ENCODE results near the gene SZRD1. TPM values are rescaled to one million over a fixed set of nuclear protein-coding genes. Genes with fewer than 3 reads are reported as not detected.

SZRD1 gene
- total and polyA plus RNA-seq, 9 of the 15 experiments (the other 6 are each of a cell fraction or from before 2014, with no cell fraction given), result 3.9 to 149 (median 82.5) TPM

DNA sequence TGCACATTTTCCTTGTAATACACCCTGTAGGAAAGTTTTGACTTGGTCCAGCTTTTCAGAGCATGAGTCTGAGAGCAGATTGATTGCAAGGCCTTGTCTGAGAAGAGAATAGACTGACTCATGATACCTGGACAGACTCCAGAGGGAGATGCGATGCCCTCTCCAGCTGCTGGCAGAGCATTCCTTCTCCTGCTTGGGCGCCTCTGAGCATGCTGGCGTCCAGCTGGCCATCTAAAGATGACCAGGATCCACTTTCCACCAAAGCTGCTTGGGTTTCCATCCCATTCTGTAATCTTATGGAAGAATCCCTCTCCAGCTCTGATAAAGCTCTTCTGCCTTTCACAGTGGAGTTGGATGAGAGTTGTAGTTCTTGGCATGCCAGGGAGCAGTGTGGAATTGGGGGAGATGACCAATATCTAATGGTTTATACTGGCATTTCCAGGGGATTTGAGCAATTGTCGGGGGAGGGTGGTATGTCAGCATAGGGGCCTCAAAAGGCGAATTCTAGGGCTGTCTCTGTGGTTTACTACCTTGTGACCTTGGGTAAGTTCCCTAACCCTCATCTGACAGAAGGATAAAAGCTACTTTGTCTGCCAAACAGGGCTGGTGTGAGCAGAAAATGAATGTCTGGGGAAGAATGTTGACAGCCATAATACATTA, 19.5 kb downstream of the SZRD1 start:
- Histone ChIP-seq H3K4me3 (no peak overlapping the region), H3K79me2 (ENCODE audit: control insufficient read depth, insufficient read depth, low read length) (peaks cover 93% of the 10 kb centered on the region), H3K9ac (ENCODE audit: insufficient read depth in 1 of 2, low read depth in 2 of 2, low read length in 2 of 2) (peak overlapping the region in 1 of 2 experiments; percentile 56; a peak in 1 of 4 replicates), H3K27ac (ENCODE audit: extremely low read depth, low read depth, low read length) (no peak overlapping the region), H4K20me1 (replicated peaks; ENCODE audit: control insufficient read depth, insufficient read depth, low read length) (peaks cover 62% of the 10 kb centered on the region), H3K4me2 (ENCODE audit: insufficient read depth, low read length) (no peak overlapping the region), H2AFZ (ENCODE audit: low read depth, low read length) (no peak overlapping the region), H3K36me3 (ENCODE audit: control insufficient read depth, insufficient read depth, low read length) (peaks cover 26% of the 10 kb centered on the region), H3K4me1 (replicated peaks in 1 of 2; ENCODE audit: control insufficient read depth in 2 of 2, insufficient read depth in 2 of 2, low read length in 2 of 2) (peaks cover 3 to 28% of the 10 kb centered on the region in 2 experiments; a peak in 3 of 5 replicates), H3K9me3 (replicated peaks; ENCODE audit: control insufficient read depth, insufficient read depth, low read depth, low read length) (no peaks in the 10 kb centered on the region), H3K27me3 (ENCODE audit: control insufficient read depth in 2 of 2, insufficient read depth in 2 of 2, low read length in 2 of 2) (no peaks in the 10 kb centered on the region), H3K9me1 (ENCODE audit: control insufficient read depth, insufficient read depth, low read length) (peaks cover 7% of the 10 kb centered on the region)
- WGBS (ENCODE audit: insufficient coverage, low coverage, missing lambda C conversion rate), result 65% methylated on average over 5 of the region's 5 CpGs
- POLR2A ChIA-PET, result interaction anchor here (0.6 to 2.4 kb wide), 7 partner anchors 8 to 22 kb away, joined by 3 to 16 read pairs (median 3); no protein-coding TSS in a partner anchor
- TF ChIP-seq C11orf30 (IDR thresholded peaks at IDR 0.05; ENCODE audit: low read depth), result peak; percentile 21; the same call in 1 of the 2 replicates
- no peak for TF ChIP-seq LCOR (CRISPR knock-in tag; IDR thresholded peaks at IDR 0.05)
- peak; percentile 51 for TF ChIP-seq NFIC (IDR thresholded peaks at IDR 0.05)
- no peak for TF ChIP-seq HDAC6 (IDR thresholded peaks at IDR 0.05; ENCODE audit: low read depth, low read length)
- no peak for DNase-seq (ENCODE audit: extremely low read depth in 1 of 4, low spot score in 3 of 4)
- ATAC-seq, result 0 out of 3 replicates have a peak, but pooled peaks have one; percentile 8
- CTCF ChIA-PET (ENCODE audit: low intra/inter-chr PET ratio), result no interaction called here
- intact Hi-C loops (cut with micrococcal nuclease), result no loop called here
- TSS peak; percentile 6 for BruUV-seq (replicated peaks)
- no peak for FAIRE-seq
- in situ Hi-C loops (cut with MboI), result no loop called here
